ENCODE measurements around the gene TNRC18. TPM values are rescaled to one million over a fixed set of nuclear protein-coding genes. Genes with fewer than 3 reads are reported as not detected.

Gene TNRC18
- total and polyA plus RNA-seq, 9 of the 15 experiments (the other 6 are each of a cell fraction or from before 2014, with no cell fraction given) = 0.03 to 43.2 (median 18.0) TPM

DNA sequence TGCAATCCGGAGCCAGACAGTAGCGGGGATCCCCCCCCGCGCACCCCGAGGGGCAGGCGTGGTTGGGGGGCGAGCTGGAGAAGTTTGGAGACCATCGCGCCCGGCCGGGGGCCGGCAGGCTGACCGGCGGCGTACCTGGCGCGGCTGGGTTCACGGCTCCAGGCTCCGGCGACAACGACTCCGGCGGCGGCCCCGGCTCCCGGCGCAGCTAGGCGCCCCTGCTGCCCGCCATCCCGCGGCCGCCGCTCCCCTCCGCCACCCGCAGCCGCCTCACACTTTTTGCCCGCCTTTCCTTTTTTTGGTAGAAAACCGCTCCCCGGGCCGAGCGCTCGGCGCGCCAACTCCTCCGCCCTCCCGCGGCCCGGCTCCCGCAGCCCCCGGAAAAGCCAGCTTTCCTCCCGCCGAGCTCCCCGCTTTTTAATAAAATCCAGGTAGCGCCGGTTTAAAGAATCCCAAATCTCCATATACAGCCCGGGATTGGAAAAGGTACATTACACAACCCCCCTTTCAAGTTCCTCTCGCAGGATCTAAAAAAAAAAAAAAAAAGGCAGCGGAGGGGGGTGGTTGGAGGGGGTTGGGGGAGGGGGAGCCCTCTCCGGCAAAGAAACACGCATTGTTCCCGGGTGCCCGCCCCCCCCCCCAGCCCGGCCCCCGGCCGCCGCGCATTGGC lies at the start of gene TNRC18 (continued):
- TF ChIP-seq, protein P1, sequence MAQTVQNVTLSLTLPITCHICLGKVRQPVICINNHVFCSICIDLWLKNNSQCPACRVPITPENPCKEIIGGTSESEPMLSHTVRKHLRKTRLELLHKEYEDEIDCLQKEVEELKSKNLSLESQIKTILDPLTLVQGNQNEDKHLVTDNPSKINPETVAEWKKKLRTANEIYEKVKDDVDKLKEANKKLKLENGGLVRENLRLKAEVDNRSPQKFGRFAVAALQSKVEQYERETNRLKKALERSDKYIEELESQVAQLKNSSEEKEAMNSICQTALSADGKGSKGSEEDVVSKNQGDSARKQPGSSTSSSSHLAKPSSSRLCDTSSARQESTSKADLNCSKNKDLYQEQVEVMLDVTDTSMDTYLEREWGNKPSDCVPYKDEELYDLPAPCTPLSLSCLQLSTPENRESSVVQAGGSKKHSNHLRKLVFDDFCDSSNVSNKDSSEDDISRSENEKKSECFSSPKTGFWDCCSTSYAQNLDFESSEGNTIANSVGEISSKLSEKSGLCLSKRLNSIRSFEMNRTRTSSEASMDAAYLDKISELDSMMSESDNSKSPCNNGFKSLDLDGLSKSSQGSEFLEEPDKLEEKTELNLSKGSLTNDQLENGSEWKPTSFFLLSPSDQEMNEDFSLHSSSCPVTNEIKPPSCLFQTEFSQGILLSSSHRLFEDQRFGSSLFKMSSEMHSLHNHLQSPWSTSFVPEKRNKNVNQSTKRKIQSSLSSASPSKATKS (CRISPR knock-in tag; IDR thresholded peaks at IDR 0.05) = no peak
- no peak for TF ChIP-seq XRCC3 (IDR thresholded peaks at IDR 0.05)
- TF ChIP-seq, protein P2, sequence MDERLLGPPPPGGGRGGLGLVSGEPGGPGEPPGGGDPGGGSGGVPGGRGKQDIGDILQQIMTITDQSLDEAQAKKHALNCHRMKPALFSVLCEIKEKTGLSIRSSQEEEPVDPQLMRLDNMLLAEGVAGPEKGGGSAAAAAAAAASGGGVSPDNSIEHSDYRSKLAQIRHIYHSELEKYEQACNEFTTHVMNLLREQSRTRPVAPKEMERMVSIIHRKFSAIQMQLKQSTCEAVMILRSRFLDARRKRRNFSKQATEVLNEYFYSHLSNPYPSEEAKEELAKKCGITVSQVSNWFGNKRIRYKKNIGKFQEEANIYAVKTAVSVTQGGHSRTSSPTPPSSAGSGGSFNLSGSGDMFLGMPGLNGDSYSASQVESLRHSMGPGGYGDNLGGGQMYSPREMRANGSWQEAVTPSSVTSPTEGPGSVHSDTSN (CRISPR knock-in tag; IDR thresholded peaks at IDR 0.05; ENCODE audit: low read depth) = no peak
- TF ChIP-seq, protein P2 (tag; conservative IDR thresholded peaks at IDR 0.05; ENCODE audit: low read depth) = no peak
- TF ChIP-seq, protein P3, sequence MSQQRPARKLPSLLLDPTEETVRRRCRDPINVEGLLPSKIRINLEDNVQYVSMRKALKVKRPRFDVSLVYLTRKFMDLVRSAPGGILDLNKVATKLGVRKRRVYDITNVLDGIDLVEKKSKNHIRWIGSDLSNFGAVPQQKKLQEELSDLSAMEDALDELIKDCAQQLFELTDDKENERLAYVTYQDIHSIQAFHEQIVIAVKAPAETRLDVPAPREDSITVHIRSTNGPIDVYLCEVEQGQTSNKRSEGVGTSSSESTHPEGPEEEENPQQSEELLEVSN (IDR thresholded peaks at IDR 0.05; ENCODE audit: borderline replicate concordance in 1 of 2, extremely low read depth in 1 of 2, insufficient read depth in 1 of 2, insufficient read length in 1 of 2, low read depth in 1 of 2, low read length in 1 of 2, poor library complexity in 1 of 2, severe bottlenecking in 1 of 2) = peak in 1 of 2 experiments; percentile 29
- no peak for TF ChIP-seq ARHGAP35 (IDR thresholded peaks at IDR 0.05; ENCODE audit: partially characterized antibody)
- no peak for TF ChIP-seq TARDBP (IDR thresholded peaks at IDR 0.05)
- TF ChIP-seq ZNF197 (CRISPR knock-in tag; IDR thresholded peaks at IDR 0.05; ENCODE audit: low read depth) = no peak
- TF ChIP-seq, protein P4, sequence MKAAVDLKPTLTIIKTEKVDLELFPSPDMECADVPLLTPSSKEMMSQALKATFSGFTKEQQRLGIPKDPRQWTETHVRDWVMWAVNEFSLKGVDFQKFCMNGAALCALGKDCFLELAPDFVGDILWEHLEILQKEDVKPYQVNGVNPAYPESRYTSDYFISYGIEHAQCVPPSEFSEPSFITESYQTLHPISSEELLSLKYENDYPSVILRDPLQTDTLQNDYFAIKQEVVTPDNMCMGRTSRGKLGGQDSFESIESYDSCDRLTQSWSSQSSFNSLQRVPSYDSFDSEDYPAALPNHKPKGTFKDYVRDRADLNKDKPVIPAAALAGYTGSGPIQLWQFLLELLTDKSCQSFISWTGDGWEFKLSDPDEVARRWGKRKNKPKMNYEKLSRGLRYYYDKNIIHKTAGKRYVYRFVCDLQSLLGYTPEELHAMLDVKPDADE (conservative IDR thresholded peaks at IDR 0.05; ENCODE audit: control insufficient read depth, low read depth, low read length) = peak; percentile 20; the same call in 1 of the 2 replicates
- no peak for TF ChIP-seq ZNF24 (IDR thresholded peaks at IDR 0.05)
- no peak for TF ChIP-seq TAL1 (IDR thresholded peaks at IDR 0.05)
- TF ChIP-seq, protein P5, sequence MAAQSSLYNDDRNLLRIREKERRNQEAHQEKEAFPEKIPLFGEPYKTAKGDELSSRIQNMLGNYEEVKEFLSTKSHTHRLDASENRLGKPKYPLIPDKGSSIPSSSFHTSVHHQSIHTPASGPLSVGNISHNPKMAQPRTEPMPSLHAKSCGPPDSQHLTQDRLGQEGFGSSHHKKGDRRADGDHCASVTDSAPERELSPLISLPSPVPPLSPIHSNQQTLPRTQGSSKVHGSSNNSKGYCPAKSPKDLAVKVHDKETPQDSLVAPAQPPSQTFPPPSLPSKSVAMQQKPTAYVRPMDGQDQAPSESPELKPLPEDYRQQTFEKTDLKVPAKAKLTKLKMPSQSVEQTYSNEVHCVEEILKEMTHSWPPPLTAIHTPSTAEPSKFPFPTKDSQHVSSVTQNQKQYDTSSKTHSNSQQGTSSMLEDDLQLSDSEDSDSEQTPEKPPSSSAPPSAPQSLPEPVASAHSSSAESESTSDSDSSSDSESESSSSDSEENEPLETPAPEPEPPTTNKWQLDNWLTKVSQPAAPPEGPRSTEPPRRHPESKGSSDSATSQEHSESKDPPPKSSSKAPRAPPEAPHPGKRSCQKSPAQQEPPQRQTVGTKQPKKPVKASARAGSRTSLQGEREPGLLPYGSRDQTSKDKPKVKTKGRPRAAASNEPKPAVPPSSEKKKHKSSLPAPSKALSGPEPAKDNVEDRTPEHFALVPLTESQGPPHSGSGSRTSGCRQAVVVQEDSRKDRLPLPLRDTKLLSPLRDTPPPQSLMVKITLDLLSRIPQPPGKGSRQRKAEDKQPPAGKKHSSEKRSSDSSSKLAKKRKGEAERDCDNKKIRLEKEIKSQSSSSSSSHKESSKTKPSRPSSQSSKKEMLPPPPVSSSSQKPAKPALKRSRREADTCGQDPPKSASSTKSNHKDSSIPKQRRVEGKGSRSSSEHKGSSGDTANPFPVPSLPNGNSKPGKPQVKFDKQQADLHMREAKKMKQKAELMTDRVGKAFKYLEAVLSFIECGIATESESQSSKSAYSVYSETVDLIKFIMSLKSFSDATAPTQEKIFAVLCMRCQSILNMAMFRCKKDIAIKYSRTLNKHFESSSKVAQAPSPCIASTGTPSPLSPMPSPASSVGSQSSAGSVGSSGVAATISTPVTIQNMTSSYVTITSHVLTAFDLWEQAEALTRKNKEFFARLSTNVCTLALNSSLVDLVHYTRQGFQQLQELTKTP (IDR thresholded peaks at IDR 0.05; ENCODE audit: low read depth in 1 of 2, partially characterized antibody in 2 of 2) = no peak
- TF ChIP-seq, protein P6, sequence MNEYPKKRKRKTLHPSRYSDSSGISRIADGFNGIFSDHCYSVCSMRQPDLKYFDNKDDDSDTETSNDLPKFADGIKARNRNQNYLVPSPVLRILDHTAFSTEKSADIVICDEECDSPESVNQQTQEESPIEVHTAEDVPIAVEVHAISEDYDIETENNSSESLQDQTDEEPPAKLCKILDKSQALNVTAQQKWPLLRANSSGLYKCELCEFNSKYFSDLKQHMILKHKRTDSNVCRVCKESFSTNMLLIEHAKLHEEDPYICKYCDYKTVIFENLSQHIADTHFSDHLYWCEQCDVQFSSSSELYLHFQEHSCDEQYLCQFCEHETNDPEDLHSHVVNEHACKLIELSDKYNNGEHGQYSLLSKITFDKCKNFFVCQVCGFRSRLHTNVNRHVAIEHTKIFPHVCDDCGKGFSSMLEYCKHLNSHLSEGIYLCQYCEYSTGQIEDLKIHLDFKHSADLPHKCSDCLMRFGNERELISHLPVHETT (CRISPR knock-in tag; conservative IDR thresholded peaks at IDR 0.05 in 1 of 2, IDR thresholded peaks at IDR 0.05 in 1 of 2) = peak in 1 of 2 experiments; percentile 40; a peak in 2 of 4 replicates
